ENCODE results near the gene GRIK5. TPM values are rescaled to one million over a fixed set of nuclear protein-coding genes. Genes with fewer than 3 reads are reported as not detected.
"Not testable (repeated sequence)": the region's sequence is repeated elsewhere in the genome, so short reads cannot be mapped to it uniquely, and the experiment has no call there.

Gene GRIK5
- total RNA-seq, 5 donors from 2014 or later (not counting 1 experiment from before 2014, with no cell fraction given) = 0.26 to 1.5 (median 1.3) TPM

- Histone ChIP-seq H3K4me1 (ENCODE audit: control insufficient read depth in 1 of 2, extremely low read depth in 1 of 2, insufficient read depth in 2 of 2, low read length in 2 of 2) (no peaks in the 10 kb centered on the region), H3K4me3 (ENCODE audit: control insufficient read depth in 1 of 2, extremely low read depth in 1 of 2, low read length in 1 of 2) (no peak overlapping the region), H3K27ac (ENCODE audit: low read length) (no peak overlapping the region), H3K36me3 (ENCODE audit: control insufficient read depth in 2 of 2, extremely low read depth in 1 of 2, insufficient read depth in 1 of 2, low read length in 1 of 2) (no peaks in the 10 kb centered on the region), H3K9me3 (no peaks in the 10 kb centered on the region), H3K27me3 (replicated peaks in 1 of 2; ENCODE audit: control insufficient read depth in 2 of 2, extremely low read depth in 1 of 2, insufficient read depth in 2 of 2, low read length in 1 of 2) (peaks cover 0 to 5% of the 10 kb centered on the region in 2 experiments)
- CTCF ChIA-PET = no interaction called here
- H3K27ac Mint-ChIP-seq = no peak overlapping the region
- peaks cover 0 to 2% of the 10 kb centered on the region in 2 donors for H3K27me3 Mint-ChIP-seq
- H3K4me1 Mint-ChIP-seq = peaks cover 6 to 10% (median 7%) of the 10 kb centered on the region in 3 donors
- H3K4me3 Mint-ChIP-seq = no peak overlapping the region
- no peaks in the 10 kb centered on the region for H3K9me3 Mint-ChIP-seq
- no peaks in the 10 kb centered on the region for H3K36me3 Mint-ChIP-seq
- ATAC-seq (replicated peaks in 1 of 4) (no peak), DNase-seq (no peak)
- POLR2A ChIA-PET = no interaction called here
- 68% methylated on average over 8 of the region's 10 CpGs for WGBS (ENCODE audit: insufficient coverage)
These were observed 17.7 kb downstream of the GRIK5 start for GRCh38 chr19:42052241-42052863.

GRCh38 chr19:42051166-42052115 lies 18.6 kb downstream of the GRIK5 start:
- no peak for ATAC-seq (replicated peaks in 1 of 4)
- Mint-ChIP-seq H3K9me3 (no peaks in the 10 kb centered on the region), H3K4me3 (no peak overlapping the region), H3K27me3 (peaks cover 0 to 2% of the 10 kb centered on the region in 2 donors), H3K27ac (no peak overlapping the region), H3K36me3 (no peaks in the 10 kb centered on the region), H3K4me1 (peaks cover 6 to 10% (median 7%) of the 10 kb centered on the region in 3 donors)
- H3K9me3 ChIP-seq = no peaks in the 10 kb centered on the region
- H3K4me3 ChIP-seq (ENCODE audit: control insufficient read depth in 1 of 2, extremely low read depth in 1 of 2, low read length in 1 of 2) = no peak overlapping the region
- H3K36me3 ChIP-seq (ENCODE audit: control insufficient read depth in 2 of 2, extremely low read depth in 1 of 2, insufficient read depth in 1 of 2, low read length in 1 of 2) = no peaks in the 10 kb centered on the region
- 85% methylated on average over 12 of the region's 14 CpGs for WGBS (ENCODE audit: insufficient coverage)
- H3K27ac ChIP-seq (ENCODE audit: low read length) = no peak overlapping the region
- ChIA-PET CTCF (no interaction called here), POLR2A (no interaction called here)
- no peaks in the 10 kb centered on the region for H3K4me1 ChIP-seq (ENCODE audit: control insufficient read depth in 1 of 2, extremely low read depth in 1 of 2, insufficient read depth in 2 of 2, low read length in 2 of 2)
- no peak for DNase-seq
- peaks cover 0 to 5% of the 10 kb centered on the region in 2 experiments for H3K27me3 ChIP-seq (replicated peaks in 1 of 2; ENCODE audit: control insufficient read depth in 2 of 2, extremely low read depth in 1 of 2, insufficient read depth in 2 of 2, low read length in 1 of 2)

- Histone ChIP-seq H3K27ac (ENCODE audit: low read length) (no peak overlapping the region), H3K4me1 (ENCODE audit: control insufficient read depth in 1 of 2, extremely low read depth in 1 of 2, insufficient read depth in 2 of 2, low read length in 2 of 2) (no peaks in the 10 kb centered on the region), H3K9me3 (no peaks in the 10 kb centered on the region), H3K27me3 (replicated peaks in 1 of 2; ENCODE audit: control insufficient read depth in 2 of 2, extremely low read depth in 1 of 2, insufficient read depth in 2 of 2, low read length in 1 of 2) (peaks cover 0 to 5% of the 10 kb centered on the region in 2 experiments), H3K36me3 (ENCODE audit: control insufficient read depth in 2 of 2, extremely low read depth in 1 of 2, insufficient read depth in 1 of 2, low read length in 1 of 2) (no peaks in the 10 kb centered on the region), H3K4me3 (ENCODE audit: control insufficient read depth in 1 of 2, extremely low read depth in 1 of 2, low read length in 1 of 2) (no peak overlapping the region)
- Mint-ChIP-seq H3K4me3 (peak overlapping the region; percentile 48 to 72 (median 59)), H3K36me3 (no peaks in the 10 kb centered on the region), H3K27ac (peak overlapping the region; percentile 31 to 41), H3K27me3 (no peaks in the 10 kb centered on the region), H3K4me1 (peaks cover 6 to 10% (median 7%) of the 10 kb centered on the region in 3 donors), H3K9me3 (no peaks in the 10 kb centered on the region)
- ChIA-PET CTCF (no interaction called here), POLR2A (no interaction called here)
- WGBS (ENCODE audit: insufficient coverage) = 0% methylated on average over 1 of the region's 4 CpGs
- ATAC-seq (replicated peaks in 1 of 4) (peak in 1 of 4 experiments; percentile 59), DNase-seq (peak in 1 of 35 experiments; percentile 21)
These were observed 21.0 kb downstream of the GRIK5 start for GRCh38 chr19:42048992-42049391.

GRCh38 chr19:42045575-42045974 lies 24.4 kb downstream of the GRIK5 start:
- H3K4me1 Mint-ChIP-seq = peaks cover 6 to 10% (median 7%) of the 10 kb centered on the region in 3 donors
- Histone ChIP-seq H3K27me3 (replicated peaks in 1 of 2; ENCODE audit: control insufficient read depth in 2 of 2, extremely low read depth in 1 of 2, insufficient read depth in 2 of 2, low read length in 1 of 2) (peaks cover 0 to 15% of the 10 kb centered on the region in 2 experiments), H3K27ac (ENCODE audit: low read length) (no peak overlapping the region), H3K4me3 (ENCODE audit: control insufficient read depth in 1 of 2, extremely low read depth in 1 of 2, low read length in 1 of 2) (no peak overlapping the region), H3K36me3 (ENCODE audit: control insufficient read depth in 2 of 2, extremely low read depth in 1 of 2, insufficient read depth in 1 of 2, low read length in 1 of 2) (no peaks in the 10 kb centered on the region), H3K9me3 (no peaks in the 10 kb centered on the region), H3K4me1 (ENCODE audit: control insufficient read depth in 1 of 2, extremely low read depth in 1 of 2, insufficient read depth in 2 of 2, low read length in 2 of 2) (no peaks in the 10 kb centered on the region)
- WGBS (ENCODE audit: insufficient coverage) = 82% methylated on average over 6 of the region's 7 CpGs
- CTCF ChIA-PET = no interaction called here
- no peak overlapping the region for H3K4me3 Mint-ChIP-seq
- no peak overlapping the region for H3K27ac Mint-ChIP-seq
- H3K36me3 Mint-ChIP-seq = no peaks in the 10 kb centered on the region
- no peaks in the 10 kb centered on the region for H3K27me3 Mint-ChIP-seq
- ATAC-seq (replicated peaks in 1 of 4) (no peak), DNase-seq (no peak)
- POLR2A ChIA-PET = no interaction called here
- H3K9me3 Mint-ChIP-seq = no peaks in the 10 kb centered on the region

- H3K27ac Mint-ChIP-seq = no peak overlapping the region
- ChIA-PET POLR2A (no interaction called here), CTCF (no interaction called here)
- H3K27ac ChIP-seq (ENCODE audit: low read length) = no peak overlapping the region
- no peaks in the 10 kb centered on the region for H3K9me3 Mint-ChIP-seq
- H3K36me3 Mint-ChIP-seq = no peaks in the 10 kb centered on the region
- H3K4me3 Mint-ChIP-seq = no peak overlapping the region
- DNase-seq (no peak), ATAC-seq (replicated peaks in 1 of 4) (no peak)
- 90% methylated on average over 27 of the region's 30 CpGs for WGBS (ENCODE audit: insufficient coverage)
- peaks cover 0 to 2% of the 10 kb centered on the region in 2 donors for H3K27me3 Mint-ChIP-seq
- H3K27me3 ChIP-seq (replicated peaks in 1 of 2; ENCODE audit: control insufficient read depth in 2 of 2, extremely low read depth in 1 of 2, insufficient read depth in 2 of 2, low read length in 1 of 2) = peaks cover 0 to 17% of the 10 kb centered on the region in 2 experiments
- H3K4me1 ChIP-seq (ENCODE audit: control insufficient read depth in 1 of 2, extremely low read depth in 1 of 2, insufficient read depth in 2 of 2, low read length in 2 of 2) = no peaks in the 10 kb centered on the region
- H3K4me3 ChIP-seq (ENCODE audit: control insufficient read depth in 1 of 2, extremely low read depth in 1 of 2, low read length in 1 of 2) = no peak overlapping the region
- H3K36me3 ChIP-seq (ENCODE audit: control insufficient read depth in 2 of 2, extremely low read depth in 1 of 2, insufficient read depth in 1 of 2, low read length in 1 of 2) = no peaks in the 10 kb centered on the region
- H3K4me1 Mint-ChIP-seq = no peaks in the 10 kb centered on the region
- no peaks in the 10 kb centered on the region for H3K9me3 ChIP-seq
These were observed 27.4 kb downstream of the GRIK5 start for GRCh38 chr19:42042455-42043170.

- CTCF ChIA-PET; H3K4me3 ChIP-seq (ENCODE audit: control insufficient read depth in 1 of 2, extremely low read depth in 1 of 2, low read length in 1 of 2); H3K36me3 Mint-ChIP-seq; H3K27ac ChIP-seq (ENCODE audit: low read length); H3K4me3 Mint-ChIP-seq; POLR2A ChIA-PET; H3K4me1 Mint-ChIP-seq; H3K27me3 Mint-ChIP-seq; DNase-seq; H3K36me3 ChIP-seq (ENCODE audit: control insufficient read depth in 2 of 2, extremely low read depth in 1 of 2, insufficient read depth in 1 of 2, low read length in 1 of 2); ATAC-seq (replicated peaks in 1 of 4); H3K4me1 ChIP-seq (ENCODE audit: control insufficient read depth in 1 of 2, extremely low read depth in 1 of 2, insufficient read depth in 2 of 2, low read length in 2 of 2); H3K9me3 Mint-ChIP-seq; H3K27ac Mint-ChIP-seq; H3K9me3 ChIP-seq: not testable (repeated sequence)
- WGBS (ENCODE audit: insufficient coverage) = 59% methylated on average over 6 of the region's 9 CpGs
- peaks cover 0 to 17% of the 10 kb centered on the region in 2 experiments for H3K27me3 ChIP-seq (replicated peaks in 1 of 2; ENCODE audit: control insufficient read depth in 2 of 2, extremely low read depth in 1 of 2, insufficient read depth in 2 of 2, low read length in 1 of 2)
These were observed 29.5 kb downstream of the GRIK5 start for GRCh38 chr19:42040491-42040890.

All from T-cell (primary cell).